ENCODE data around the gene PRKCZ. TPM values are rescaled to one million over a fixed set of nuclear protein-coding genes. Genes with fewer than 3 reads are reported as not detected.

The PRKCZ gene
- total and polyA plus RNA-seq, 9 of the 15 experiments (the other 6 are each of a cell fraction or from before 2014, with no cell fraction given) = 0.07 to 3.1 (median 1.3) TPM

DNA sequence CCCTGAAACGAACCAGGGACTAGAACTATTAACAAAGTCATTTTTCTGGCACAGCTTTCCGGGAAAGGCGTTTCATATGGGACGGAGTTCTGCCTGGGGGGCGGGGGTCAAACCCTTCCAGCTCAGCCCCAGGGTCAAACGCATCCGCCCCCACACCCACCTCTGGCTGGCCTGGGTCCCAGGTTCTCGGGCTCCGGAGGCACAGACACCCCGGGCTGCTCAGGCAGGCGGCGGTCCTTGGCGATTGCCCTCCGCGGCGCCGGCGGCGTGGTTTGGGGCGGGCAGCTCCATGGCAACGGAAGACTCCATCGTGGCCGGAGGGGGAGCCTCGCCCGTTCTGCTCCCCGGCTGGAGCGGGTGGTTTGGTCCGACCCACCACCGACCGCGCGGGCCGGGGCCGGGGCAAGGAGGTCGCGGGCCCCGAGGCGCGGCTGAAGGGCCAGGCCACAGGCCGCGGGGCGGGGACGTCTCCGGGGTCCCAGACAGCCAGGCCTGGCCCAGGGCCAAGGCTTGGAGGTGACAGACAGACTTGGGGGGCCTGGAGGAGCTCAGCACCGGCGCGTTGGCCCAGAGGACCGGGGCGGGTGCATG is 46.6 kb upstream of the PRKCZ start, which contains the start of gene CFAP74 (continued):
- no peak for TF ChIP-seq RERE (CRISPR knock-in tag; IDR thresholded peaks at IDR 0.05; ENCODE audit: borderline replicate concordance)
- no peak for TF ChIP-seq HOXB6 (CRISPR knock-in tag; IDR thresholded peaks at IDR 0.05; ENCODE audit: borderline replicate concordance)
- no peak for TF ChIP-seq ATF3 (IDR thresholded peaks at IDR 0.05)
- TF ChIP-seq ATF3 (CRISPR knock-in tag; conservative IDR thresholded peaks at IDR 0.05) = no peak
- TF ChIP-seq NONO (IDR thresholded peaks at IDR 0.05; ENCODE audit: low read depth in 2 of 2, low read length in 1 of 2) = peak in 1 of 2 experiments; percentile 97; a peak in 2 of 4 replicates
- 0 out of 2 replicates have a peak, but pooled peaks have one; percentile 28 for TF ChIP-seq RBFOX2 (IDR thresholded peaks at IDR 0.05; ENCODE audit: low read depth, low read length)
- peak; percentile 42 for TF ChIP-seq U2AF1 (optimal IDR thresholded peaks at IDR 0.05; ENCODE audit: low read depth, low read length)
- TF ChIP-seq HNRNPL (IDR thresholded peaks at IDR 0.05; ENCODE audit: low read depth, low read length) = no peak
- TF ChIP-seq ZNF830 (CRISPR knock-in tag; IDR thresholded peaks at IDR 0.05) = no peak
- TF ChIP-seq ZNF444 (CRISPR knock-in tag; IDR thresholded peaks at IDR 0.05) = no peak
- no peak for TF ChIP-seq SMARCE1 (IDR thresholded peaks at IDR 0.05)
- TF ChIP-seq HNRNPUL1 (IDR thresholded peaks at IDR 0.05; ENCODE audit: low read length) = no peak
- TF ChIP-seq ELF2 (CRISPR knock-in tag; IDR thresholded peaks at IDR 0.05) = no peak
- TF ChIP-seq MECOM (CRISPR knock-in tag; IDR thresholded peaks at IDR 0.05) = no peak
- TF ChIP-seq BACH1 (tag; IDR thresholded peaks at IDR 0.05) = no peak
- peak; percentile 88 for TF ChIP-seq BHLHE40 (IDR thresholded peaks at IDR 0.05; ENCODE audit: low read length)
- TF ChIP-seq, protein P1, sequence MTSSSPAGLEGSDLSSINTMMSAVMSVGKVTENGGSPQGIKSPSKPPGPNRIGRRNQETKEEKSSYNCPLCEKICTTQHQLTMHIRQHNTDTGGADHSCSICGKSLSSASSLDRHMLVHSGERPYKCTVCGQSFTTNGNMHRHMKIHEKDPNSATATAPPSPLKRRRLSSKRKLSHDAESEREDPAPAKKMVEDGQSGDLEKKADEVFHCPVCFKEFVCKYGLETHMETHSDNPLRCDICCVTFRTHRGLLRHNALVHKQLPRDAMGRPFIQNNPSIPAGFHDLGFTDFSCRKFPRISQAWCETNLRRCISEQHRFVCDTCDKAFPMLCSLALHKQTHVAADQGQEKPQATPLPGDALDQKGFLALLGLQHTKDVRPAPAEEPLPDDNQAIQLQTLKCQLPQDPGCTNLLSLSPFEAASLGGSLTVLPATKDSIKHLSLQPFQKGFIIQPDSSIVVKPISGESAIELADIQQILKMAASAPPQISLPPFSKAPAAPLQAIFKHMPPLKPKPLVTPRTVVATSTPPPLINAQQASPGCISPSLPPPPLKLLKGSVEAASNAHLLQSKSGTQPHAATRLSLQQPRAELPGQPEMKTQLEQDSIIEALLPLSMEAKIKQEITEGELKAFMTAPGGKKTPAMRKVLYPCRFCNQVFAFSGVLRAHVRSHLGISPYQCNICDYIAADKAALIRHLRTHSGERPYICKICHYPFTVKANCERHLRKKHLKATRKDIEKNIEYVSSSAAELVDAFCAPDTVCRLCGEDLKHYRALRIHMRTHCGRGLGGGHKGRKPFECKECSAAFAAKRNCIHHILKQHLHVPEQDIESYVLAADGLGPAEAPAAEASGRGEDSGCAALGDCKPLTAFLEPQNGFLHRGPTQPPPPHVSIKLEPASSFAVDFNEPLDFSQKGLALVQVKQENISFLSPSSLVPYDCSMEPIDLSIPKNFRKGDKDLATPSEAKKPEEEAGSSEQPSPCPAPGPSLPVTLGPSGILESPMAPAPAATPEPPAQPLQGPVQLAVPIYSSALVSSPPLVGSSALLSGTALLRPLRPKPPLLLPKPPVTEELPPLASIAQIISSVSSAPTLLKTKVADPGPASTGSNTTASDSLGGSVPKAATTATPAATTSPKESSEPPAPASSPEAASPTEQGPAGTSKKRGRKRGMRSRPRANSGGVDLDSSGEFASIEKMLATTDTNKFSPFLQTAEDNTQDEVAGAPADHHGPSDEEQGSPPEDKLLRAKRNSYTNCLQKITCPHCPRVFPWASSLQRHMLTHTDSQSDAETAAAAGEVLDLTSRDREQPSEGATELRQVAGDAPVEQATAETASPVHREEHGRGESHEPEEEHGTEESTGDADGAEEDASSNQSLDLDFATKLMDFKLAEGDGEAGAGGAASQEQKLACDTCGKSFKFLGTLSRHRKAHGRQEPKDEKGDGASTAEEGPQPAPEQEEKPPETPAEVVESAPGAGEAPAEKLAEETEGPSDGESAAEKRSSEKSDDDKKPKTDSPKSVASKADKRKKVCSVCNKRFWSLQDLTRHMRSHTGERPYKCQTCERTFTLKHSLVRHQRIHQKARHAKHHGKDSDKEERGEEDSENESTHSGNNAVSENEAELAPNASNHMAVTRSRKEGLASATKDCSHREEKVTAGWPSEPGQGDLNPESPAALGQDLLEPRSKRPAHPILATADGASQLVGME (CRISPR knock-in tag; IDR thresholded peaks at IDR 0.05) = no peak
- TF ChIP-seq ATF7 (IDR thresholded peaks at IDR 0.05) = peak; percentile 99
